ENCODE measurements around the gene STARD5.

STARD5 gene

DNA sequence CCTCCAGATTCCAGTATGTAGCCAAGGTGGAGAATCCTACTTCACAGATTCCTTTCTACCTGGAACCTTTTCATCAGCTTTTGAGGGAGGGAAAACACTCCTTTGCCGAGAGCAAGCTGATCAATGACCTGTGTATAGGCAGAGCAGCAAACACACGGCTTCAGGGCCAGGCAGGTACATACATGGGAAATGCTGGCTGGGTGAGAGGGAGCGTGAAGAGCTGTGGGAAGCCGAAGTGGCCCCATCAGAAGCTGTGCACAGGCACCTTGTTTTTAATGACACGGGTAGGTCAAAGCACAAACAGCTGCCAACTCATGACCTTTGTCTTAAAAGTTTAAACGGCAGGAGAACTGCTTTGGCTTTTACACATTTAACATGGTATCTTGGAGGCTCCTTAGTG is 25.3 kb downstream of the STARD5 start:
- H3K4me3 ChIP-seq (ENCODE audit: low read depth, low read length), result peak overlapping the region; percentile 6
- no peak for TF ChIP-seq MYC (IDR thresholded peaks at IDR 0.05; ENCODE audit: low read depth, low read length)
- no peak for TF ChIP-seq POLR2A (IDR thresholded peaks at IDR 0.05; ENCODE audit: extremely low read depth, insufficient read length)
- TF ChIP-seq MAX (IDR thresholded peaks at IDR 0.05; ENCODE audit: low read depth, low read length), result no peak
- no peak for TF ChIP-seq CTCF (IDR thresholded peaks at IDR 0.05; ENCODE audit: low read depth, low read length)
- DNase-seq (ENCODE audit: low read depth), result no peak

DNA sequence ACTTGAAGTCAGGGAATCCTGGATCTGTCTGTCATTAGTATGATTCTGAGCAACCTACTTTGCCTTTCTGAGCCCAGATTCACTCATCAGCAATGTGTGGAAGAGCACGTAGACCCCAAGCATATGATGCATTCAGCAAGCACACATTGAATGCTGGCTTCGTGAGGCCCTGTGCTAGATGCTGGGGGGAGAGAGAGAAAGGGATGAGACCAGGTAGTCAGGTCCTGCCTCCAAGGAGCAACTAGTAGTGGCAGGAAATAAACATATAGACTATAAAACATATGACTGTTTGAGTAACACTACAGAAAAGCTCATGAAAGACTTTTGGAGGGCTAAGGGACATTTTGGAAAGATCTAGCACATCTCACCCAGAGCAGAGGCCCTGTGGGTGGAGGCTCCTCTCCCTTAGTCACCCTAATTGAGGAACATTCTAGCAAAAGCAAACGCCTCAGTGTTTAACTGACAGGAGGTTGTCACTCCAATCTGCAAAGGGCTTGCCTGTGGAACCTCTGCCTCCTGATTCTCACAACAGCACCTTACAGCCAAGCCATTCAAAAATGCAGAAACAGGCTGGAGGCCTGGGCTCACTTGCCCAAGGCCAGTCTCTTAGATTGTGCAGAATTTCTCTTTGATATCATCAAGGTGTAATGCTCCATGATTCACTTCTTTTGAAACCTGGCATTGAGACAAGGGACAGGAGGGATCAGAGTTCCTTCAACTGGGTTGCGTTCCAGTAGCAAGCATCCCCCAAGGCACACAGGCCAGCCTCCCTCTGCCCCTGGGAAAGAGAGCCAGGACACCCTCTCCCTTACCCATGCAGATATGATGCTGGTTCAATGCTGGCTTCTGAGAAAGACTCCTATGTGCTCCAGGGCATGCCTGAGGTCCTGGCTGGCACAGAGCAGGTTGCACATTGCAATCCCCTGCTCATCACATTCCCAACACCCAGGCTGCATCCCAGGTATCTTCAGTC is 26.1 kb downstream of the STARD5 start:
- peak overlapping the region; percentile 71 for H3K4me3 ChIP-seq (ENCODE audit: low read depth, low read length)
- peak; percentile 38 for DNase-seq (ENCODE audit: low read depth)
- no peak for TF ChIP-seq POLR2A (IDR thresholded peaks at IDR 0.05; ENCODE audit: extremely low read depth, insufficient read length)

DNA sequence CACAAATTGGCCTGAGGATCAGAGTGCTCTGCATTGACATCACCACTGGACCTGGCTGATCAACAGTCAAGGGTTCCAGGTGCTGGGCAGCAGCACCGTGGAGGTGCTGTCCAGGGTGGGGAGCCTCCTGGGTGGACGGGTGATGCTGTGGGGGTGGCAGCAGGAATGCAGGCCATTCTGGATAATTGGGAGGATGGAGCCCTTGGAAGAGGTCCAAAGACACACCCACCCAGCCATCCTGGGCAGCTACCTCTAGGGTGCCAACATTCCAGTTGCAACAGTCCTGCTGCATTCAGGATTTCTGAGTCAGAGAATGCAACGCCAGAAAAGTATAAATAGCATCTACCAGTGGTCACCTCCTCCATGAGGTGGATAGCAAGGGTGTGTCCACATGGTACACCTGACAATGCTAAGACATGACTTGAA is 26.8 kb downstream of the STARD5 start:
- H3K4me3 ChIP-seq (ENCODE audit: low read depth, low read length), result peak overlapping the region; percentile 71
- DNase-seq (ENCODE audit: low read depth), result no peak

DNA sequence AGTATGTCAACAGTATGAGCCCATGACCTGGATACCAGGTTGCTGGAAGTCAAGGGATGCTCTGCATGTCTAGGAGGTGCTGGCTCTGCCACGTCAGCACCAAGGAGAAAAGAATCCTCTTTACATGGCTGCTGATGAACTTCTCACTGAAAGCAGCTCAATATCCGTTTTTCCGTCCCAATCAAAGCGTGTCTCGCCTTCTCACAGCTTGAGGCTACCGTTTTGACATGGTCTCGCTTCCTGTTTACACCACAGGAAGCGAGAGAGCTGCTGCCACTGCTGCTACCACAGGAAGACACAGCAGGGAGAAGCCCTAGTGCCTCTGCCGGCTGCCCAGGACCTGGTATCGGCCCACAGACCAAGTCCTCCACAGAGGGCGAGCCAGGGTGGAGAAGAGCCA is 27.3 kb downstream of the STARD5 start:
- peak overlapping the region; percentile 71 for H3K4me3 ChIP-seq (ENCODE audit: low read depth, low read length)
- peak; percentile 96 for DNase-seq (ENCODE audit: low read depth)
- TF ChIP-seq MAX (IDR thresholded peaks at IDR 0.05; ENCODE audit: low read depth, low read length) (peak; percentile 89), MYC (IDR thresholded peaks at IDR 0.05; ENCODE audit: low read depth, low read length) (peak; percentile 93), CTCF (IDR thresholded peaks at IDR 0.05; ENCODE audit: low read depth, low read length) (no peak), POLR2A (IDR thresholded peaks at IDR 0.05; ENCODE audit: extremely low read depth, insufficient read length) (peak; percentile 69)

More for the DNA sequence above, 26.8 kb downstream of the STARD5 start:
- no peak for TF ChIP-seq MAX (IDR thresholded peaks at IDR 0.05; ENCODE audit: low read depth, low read length)

DNA sequence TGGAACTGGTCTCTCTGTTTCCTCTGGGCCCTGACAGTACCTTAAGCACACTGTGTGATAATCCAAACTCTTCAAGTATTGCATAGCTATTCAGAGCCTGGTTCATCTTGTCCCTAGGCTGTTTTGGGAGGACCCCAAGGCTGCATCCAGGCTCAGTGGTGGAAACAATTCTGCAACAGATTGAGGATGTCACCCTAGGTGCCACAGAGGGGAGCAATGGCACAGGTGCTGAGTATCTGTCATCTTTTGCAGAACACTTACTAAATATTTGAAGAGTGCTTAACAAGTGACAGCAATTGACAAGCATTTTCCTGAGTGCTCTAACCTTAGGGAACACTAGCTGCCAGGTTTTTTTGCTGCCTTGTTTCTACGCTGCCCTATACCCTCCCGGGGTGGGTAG is 27.8 kb downstream of the STARD5 start:
- H3K4me3 ChIP-seq (ENCODE audit: low read depth, low read length), result peak overlapping the region; percentile 71
- no peak for DNase-seq (ENCODE audit: low read depth)
- TF ChIP-seq CTCF (IDR thresholded peaks at IDR 0.05; ENCODE audit: low read depth, low read length), result no peak
- TF ChIP-seq MYC (IDR thresholded peaks at IDR 0.05; ENCODE audit: low read depth, low read length), result no peak
- TF ChIP-seq POLR2A (IDR thresholded peaks at IDR 0.05; ENCODE audit: extremely low read depth, insufficient read length), result no peak
- no peak for TF ChIP-seq MAX (IDR thresholded peaks at IDR 0.05; ENCODE audit: low read depth, low read length)

- TF ChIP-seq MAX (IDR thresholded peaks at IDR 0.05; ENCODE audit: low read depth, low read length) (no peak), MYC (IDR thresholded peaks at IDR 0.05; ENCODE audit: low read depth, low read length) (no peak), POLR2A (IDR thresholded peaks at IDR 0.05; ENCODE audit: extremely low read depth, insufficient read length) (no peak), CTCF (IDR thresholded peaks at IDR 0.05; ENCODE audit: low read depth, low read length) (no peak)
- peak; percentile 32 for DNase-seq (ENCODE audit: low read depth)
- H3K4me3 ChIP-seq (ENCODE audit: low read depth, low read length), result no peak overlapping the region
Measured at GRCh38 chr15:81295486-81296121, 28.3 kb downstream of the STARD5 start.
